SK-N-SH (cell line): ENCODE measurements around the gene WDR46. TPM values are rescaled to one million over a fixed set of nuclear protein-coding genes. Genes with fewer than 3 reads are reported as not detected.
A peak's percentile ranks its signal among the peaks of the same experiment; 100 is the strongest.

Experiments used
- CTCF ChIA-PET: fragments of 300-600, 350-600 bp; formaldehyde crosslinking; extraction: SDS; loops from one replicate; lab custom pipeline; 2021; lab: Yijun Ruan, JAX
- POLR2A ChIA-PET: fragments of 350-600 bp; sonication (Branson Sonifier 250); formaldehyde crosslinking; extraction: SDS; loops from one replicate; lab custom pipeline; 2020; ENCODE audit warnings: antibody characterized with exemption, inconsistent platforms; lab: Yijun Ruan, JAX
- DNase-seq: peaks from one replicate; pipeline ENCODE4 v3.0.0; 2012
- H2AFZ ChIP-seq: fragments of 200-600 bp; sonication (generic); 2 replicates; pipeline ENCODE4 v1.8.1; 2016; ENCODE audit warnings: antibody characterized with exemption, mild to moderate bottlenecking, low read depth
- H3F3A ChIP-seq: fragments of 200-600 bp; sonication (generic); replicated peaks from 2 replicates; pipeline ENCODE3; 2016; ENCODE audit warnings: antibody characterized with exemption, mild to moderate bottlenecking; ENCODE audit not compliant: insufficient read depth
- H3K27ac ChIP-seq, 2 experiments: fragments of 200-500 bp in 1 of 2; fragments of 200-600 bp in 1 of 2; sonication (Bioruptor generic) in 1 of 2; sonication (generic), shearing (Covaris generic) in 1 of 2; 2 replicates each; pipeline versions ENCODE4 v1.5.1 to v1.6.1; 2014 to 2016; ENCODE audit warnings: low read depth in 2 of 2, inconsistent platforms in 1 of 2, low read length in 1 of 2, mild to moderate bottlenecking in 1 of 2, mixed read lengths in 1 of 2
- H3K27me3 ChIP-seq: fragments of 200-600 bp; sonication (generic), shearing (Covaris generic); 2 replicates; pipeline ENCODE4 v1.6.1; 2016; ENCODE audit warnings: mixed run types; ENCODE audit not compliant: insufficient read depth
- H3K36me3 ChIP-seq, 2 experiments: fragments of 200-500 bp in 1 of 2; fragments of 200-600 bp in 1 of 2; sonication (Bioruptor generic) in 1 of 2; sonication (generic) in 1 of 2; replicated peaks in 1 of 2; 2 replicates each; pipeline versions ENCODE3 to v1.5.1; 2014 to 2016; ENCODE audit warnings: low read length in 1 of 2, mild to moderate bottlenecking in 1 of 2; ENCODE audit not compliant: insufficient read depth in 2 of 2, control insufficient read depth in 1 of 2
- H3K4me1 ChIP-seq, 2 experiments: fragments of 200-500 bp in 1 of 2; fragments of 200-600 bp in 1 of 2; sonication (Bioruptor generic) in 1 of 2; sonication (generic), shearing (Covaris generic) in 1 of 2; 2 replicates each; pipeline versions ENCODE4 v1.5.1 to v1.6.1; 2014 to 2016; ENCODE audit warnings: low read depth in 1 of 2, low read length in 1 of 2, mixed run types in 1 of 2; ENCODE audit not compliant: insufficient read depth in 2 of 2, control insufficient read depth in 1 of 2
- H3K4me2 ChIP-seq: fragments of 200-600 bp; sonication (generic), shearing (Covaris generic); 2 replicates; pipeline ENCODE4 v1.6.1; 2017; ENCODE audit warnings: mixed run types
- H3K4me3 ChIP-seq, 2 experiments: fragments of 200-500 bp in 1 of 2; fragments of 200-600 bp in 1 of 2; sonication (Bioruptor generic) in 1 of 2; sonication (generic), shearing (Covaris generic) in 1 of 2; 2 replicates each; pipeline versions ENCODE4 v1.5.1 to v1.8.1; 2014 to 2016; ENCODE audit warnings: low read depth in 2 of 2, inconsistent platforms in 1 of 2, low read length in 1 of 2, mild to moderate bottlenecking in 1 of 2, mixed read lengths in 1 of 2, moderate library complexity in 1 of 2
- H3K79me2 ChIP-seq: fragments of 200-600 bp; sonication (generic); 2 replicates; pipeline ENCODE4 v1.8.1; 2017; ENCODE audit warnings: mild to moderate bottlenecking; ENCODE audit not compliant: insufficient read depth
- H3K9ac ChIP-seq: fragments of 200-600 bp; sonication (generic); 2 replicates; pipeline ENCODE4 v1.6.1; 2017; ENCODE audit warnings: mixed run types
- H3K9me2 ChIP-seq: fragments of 200-600 bp; sonication (generic); 2 replicates; pipeline ENCODE4 v1.6.1; 2017; ENCODE audit warnings: mixed run types
- H3K9me3 ChIP-seq: fragments of 200-600 bp; sonication (generic); 2 replicates; pipeline ENCODE4 v1.6.1; 2017; ENCODE audit warnings: mixed run types, mild to moderate bottlenecking, moderate library complexity
- H4K20me1 ChIP-seq: fragments of 200-600 bp; sonication (generic); 2 replicates; pipeline ENCODE4 v1.6.1; 2017; ENCODE audit warnings: mild to moderate bottlenecking, mixed run types; ENCODE audit not compliant: insufficient read depth
- CHD2 ChIP-seq: fragments of 150-350 bp; IDR thresholded peaks from 2 replicates; pipeline ENCODE4 v1.6.1; 2018; ENCODE audit warnings: low read length; ENCODE audit not compliant: partially characterized antibody
- CTCF ChIP-seq: fragments of 200-600 bp; sonication (generic); IDR thresholded peaks from 2 replicates; pipeline ENCODE4 v1.6.1; 2017; ENCODE audit warnings: antibody characterized with exemption, mild to moderate bottlenecking, moderate library complexity
- EZH2phosphoT487 ChIP-seq: fragments of 200-600 bp; sonication (generic); IDR thresholded peaks from 2 replicates; pipeline ENCODE4 v1.6.1; 2017; ENCODE audit warnings: low read depth, mixed run types, mild to moderate bottlenecking, antibody characterized with exemption, moderate library complexity, borderline replicate concordance
- GATA2 ChIP-seq: sonication (generic); formaldehyde crosslinking; IDR thresholded peaks from 2 replicates; pipeline ENCODE4 v1.5.0; 2020; ENCODE audit warnings: mild to moderate bottlenecking, missing genetic modification reagents
- IRF3 ChIP-seq: fragments of 150-350 bp; IDR thresholded peaks from 2 replicates; pipeline ENCODE4 v1.6.1; 2016; ENCODE audit warnings: mild to moderate bottlenecking, low read depth, low read length
- MAX ChIP-seq: IDR thresholded peaks from 2 replicates; pipeline ENCODE4 v1.4.0; 2012; ENCODE audit warnings: low read depth
- MEF2A ChIP-seq: IDR thresholded peaks from 2 replicates; pipeline ENCODE4 v1.4.0; 2012; ENCODE audit warnings: low read depth, borderline replicate concordance
- MXI1 ChIP-seq: IDR thresholded peaks from 2 replicates; pipeline ENCODE4 v1.6.1; 2012; ENCODE audit warnings: mild to moderate bottlenecking, low read depth, low read length, improper control_type of control experiment
- NFIC ChIP-seq: IDR thresholded peaks from 2 replicates; pipeline ENCODE4 v1.4.0; 2012; ENCODE audit warnings: borderline replicate concordance
- NRF1 ChIP-seq: IDR thresholded peaks from 2 replicates; pipeline ENCODE4 v1.6.1; 2012; ENCODE audit warnings: low read depth, mild to moderate bottlenecking, low read length
- PBX3 ChIP-seq: IDR thresholded peaks from 2 replicates; pipeline ENCODE4; 2012
- POLR2AphosphoS5 ChIP-seq: IDR thresholded peaks from 2 replicates; pipeline ENCODE4 v1.6.1; 2012; ENCODE audit warnings: low read depth, low read length
- RAD21 ChIP-seq: IDR thresholded peaks from 2 replicates; pipeline ENCODE4 v1.6.1; 2012; ENCODE audit warnings: mild to moderate bottlenecking, low read length
- RCOR1 ChIP-seq: fragments of 150-350 bp; IDR thresholded peaks from 2 replicates; pipeline ENCODE4 v1.6.1; 2017; ENCODE audit warnings: antibody characterized with exemption, low read length
- RFX5 ChIP-seq: IDR thresholded peaks from 2 replicates; pipeline ENCODE4 v1.6.1; 2012; ENCODE audit warnings: mild to moderate bottlenecking, improper control_type of control experiment, low read length
- RXRA ChIP-seq: IDR thresholded peaks from 2 replicates; pipeline ENCODE4 v1.4.0; 2012; ENCODE audit warnings: low read depth, mild to moderate bottlenecking, borderline replicate concordance
- TAF1 ChIP-seq: IDR thresholded peaks from 2 replicates; pipeline ENCODE4 v1.6.1; 2012; ENCODE audit warnings: low read depth, mild to moderate bottlenecking, low read length, moderate library complexity, borderline replicate concordance
- USF1 ChIP-seq: IDR thresholded peaks from 2 replicates; pipeline ENCODE4 v1.4.0; 2012; ENCODE audit warnings: low read depth, borderline replicate concordance
- YY1 ChIP-seq: IDR thresholded peaks from 2 replicates; pipeline ENCODE4 v1.4.0; 2012; ENCODE audit warnings: low read depth, mild to moderate bottlenecking
- WGBS: methylation state at CpG from one replicate; pipeline ENCODE4 v1.1.6; 2017; ENCODE audit warnings: low lambda C conversion rate; 5-methylcytosine and 5-hydroxymethylcytosine counted together
- polyA plus RNA-seq, 3 experiments: library from polyadenylated mRNA; depleted of rRNA; stranded (reverse); fragments of >200 nt; gene quantifications; 2 replicates each; pipeline ENCODE4 v1.2.3, GENCODE V29; 2012

WDR46 gene
- polyA plus RNA-seq, 1 of the 3 experiments (the other 2 are of a cell fraction) = 153 TPM

GRCh38 chr6:33318426-33319073 is 29.5 kb upstream of the WDR46 start:
- H3K4me3 ChIP-seq = peak overlapping the region; percentile 56
- WGBS = 54% methylated on average over 8 of the region's 8 CpGs
- H3K9me2 ChIP-seq = no peaks in the 10 kb centered on the region
- ChIA-PET POLR2A (interaction anchor here (0.8 to 1.9 kb wide), 7 partner anchors 8 to 347 kb away, joined by 3 to 11 read pairs (median 6); partner anchors contain the start of genes B3GALT4, PFDN6, RPS18 and VPS52), CTCF (interaction anchor here (1.0 to 4.5 kb wide), 7 partner anchors 19 to 364 kb away, joined by 3 to 16 read pairs (median 3); partner anchors contain the start of genes RPS18 and VPS52)
- peaks cover 45% of the 10 kb centered on the region for H3F3A ChIP-seq
- H3K79me2 ChIP-seq = peaks cover 57% of the 10 kb centered on the region
- H3K9me3 ChIP-seq = no peaks in the 10 kb centered on the region
- H2AFZ ChIP-seq = peak overlapping the region; percentile 28; the same call in 1 of the 2 replicates
- peaks cover 29 to 54% of the 10 kb centered on the region in 2 experiments; a peak in 3 of 4 replicates for H3K4me1 ChIP-seq
- H3K4me2 ChIP-seq = peak overlapping the region; percentile 99
- TF ChIP-seq GATA2 (CRISPR knock-in tag) (no peak), EZH2phosphoT487 (no peak), MEF2A (no peak), NFIC (no peak), NRF1 (no peak), RAD21 (no peak), RCOR1 (no peak), POLR2AphosphoS5 (no peak)
- peak overlapping the region; percentile 60; the same call in 1 of the 2 replicates for H3K9ac ChIP-seq
- H3K36me3 ChIP-seq = peaks cover 19 to 27% of the 10 kb centered on the region in 2 experiments
- H3K27ac ChIP-seq = peak overlapping the region; percentile 88 to 95
- H4K20me1 ChIP-seq = no peaks in the 10 kb centered on the region
- H3K27me3 ChIP-seq = no peaks in the 10 kb centered on the region
- peak; percentile 18 for DNase-seq

DNA sequence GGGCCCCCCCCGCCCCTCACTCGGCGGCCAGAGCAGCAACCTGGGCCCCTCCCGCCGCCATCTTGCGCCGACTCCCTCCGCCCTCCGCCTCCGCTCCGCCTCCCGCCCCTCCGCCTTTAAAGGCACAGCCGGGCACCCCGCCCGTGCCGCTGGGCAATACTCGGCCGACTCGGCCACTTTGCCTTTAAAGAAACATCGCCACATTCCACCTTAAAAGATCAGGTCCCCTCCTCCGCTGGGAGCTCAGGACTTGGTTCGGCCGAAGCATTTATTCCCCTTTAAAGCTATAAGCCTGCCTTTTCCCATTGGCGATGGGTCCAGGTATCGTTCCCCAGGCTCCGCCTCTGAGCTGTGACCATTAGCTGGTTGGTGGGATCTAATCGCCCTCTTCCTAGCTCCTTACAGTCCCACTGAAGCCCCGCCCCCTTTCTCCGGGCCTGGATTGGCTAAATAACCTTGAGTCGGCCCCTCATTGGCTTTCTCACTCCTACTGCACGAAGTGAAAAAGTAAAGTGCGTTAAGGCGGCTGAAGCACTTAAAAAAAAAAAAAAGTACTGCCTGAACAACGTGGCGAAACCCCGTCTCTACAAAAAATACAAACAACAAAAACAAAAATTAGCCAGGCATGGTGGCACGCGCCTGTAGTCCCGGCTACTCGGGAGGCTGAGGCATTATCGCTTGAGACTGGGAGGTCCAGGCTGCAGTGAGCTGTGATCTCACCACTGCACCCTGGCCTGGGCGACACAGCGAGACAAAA is 28.8 kb upstream of the WDR46 start, which contains the start of gene ZBTB22:
TSS of gene ZBTB22 (minus strand) at position 76 of the 757 bp plus-strand sequence. CDS start 828 bp downstream, outside the sequence.
- H3K4me3 ChIP-seq = peak within 1 kb of the TSS; percentile 56
- H2AFZ ChIP-seq = peak within 1 kb of the TSS; percentile 28
- peaks cover 64% of the 10 kb centered on the region for H3K79me2 ChIP-seq
- DNase-seq = peak; percentile 92
- no peaks in the 10 kb centered on the region for H3K27me3 ChIP-seq
- no peaks in the 10 kb centered on the region for H3K9me3 ChIP-seq
- peak within 1 kb of the TSS; percentile 88 to 95 for H3K27ac ChIP-seq
- peaks cover 29 to 53% of the 10 kb centered on the region in 2 experiments; a peak in 3 of 4 replicates for H3K4me1 ChIP-seq
- TF ChIP-seq MXI1 (peak; percentile 50; the same call in 1 of the 2 replicates), TAF1 (peak; percentile 81; the same call in 1 of the 2 replicates), PBX3 (peak; percentile 37; the same call in 1 of the 2 replicates), CTCF (no peak), NRF1 (peak; percentile 19; the same call in 1 of the 2 replicates), RFX5 (peak; percentile 84), IRF3 (peak; percentile 44; the same call in 1 of the 2 replicates), YY1 (peak; percentile 83), POLR2AphosphoS5 (peak; percentile 78), CHD2 (peak; percentile 20), USF1 (no peak), MAX (peak; percentile 70), RXRA (no peak)
- POLR2A ChIA-PET = interaction anchor here (0.8 to 1.9 kb wide), 7 partner anchors 9 to 346 kb away, joined by 3 to 11 read pairs (median 6); partner anchors contain the start of genes B3GALT4, PFDN6, RPS18 and VPS52
- CTCF ChIA-PET = interaction anchor here (0.7 to 4.5 kb wide), 9 partner anchors 18 to 408 kb away, joined by 3 to 16 read pairs (median 4); partner anchors contain the start of genes RPS18 and VPS52
- H3K9me2 ChIP-seq = no peaks in the 10 kb centered on the region
- H3K36me3 ChIP-seq = peaks cover 19 to 27% of the 10 kb centered on the region in 2 experiments
- peak within 1 kb of the TSS; percentile 60; the same call in 1 of the 2 replicates for H3K9ac ChIP-seq
- H4K20me1 ChIP-seq = no peaks in the 10 kb centered on the region
- peaks cover 43% of the 10 kb centered on the region for H3F3A ChIP-seq
- peak within 1 kb of the TSS; percentile 99 for H3K4me2 ChIP-seq
- 2% methylated on average over 37 of the region's 44 CpGs for WGBS
